ENCODE measurements around the gene SLC2A1. TPM values are rescaled to one million over a fixed set of nuclear protein-coding genes. Genes with fewer than 3 reads are reported as not detected.

Gene SLC2A1
- total RNA-seq, 1 donor from 2014 or later = 192 TPM

GRCh38 chr1:42891465-42892138, 67.1 kb downstream of the SLC2A1 start:
- H3K27ac Mint-ChIP-seq = no peak overlapping the region
- TF ChIP-seq, protein P1, sequence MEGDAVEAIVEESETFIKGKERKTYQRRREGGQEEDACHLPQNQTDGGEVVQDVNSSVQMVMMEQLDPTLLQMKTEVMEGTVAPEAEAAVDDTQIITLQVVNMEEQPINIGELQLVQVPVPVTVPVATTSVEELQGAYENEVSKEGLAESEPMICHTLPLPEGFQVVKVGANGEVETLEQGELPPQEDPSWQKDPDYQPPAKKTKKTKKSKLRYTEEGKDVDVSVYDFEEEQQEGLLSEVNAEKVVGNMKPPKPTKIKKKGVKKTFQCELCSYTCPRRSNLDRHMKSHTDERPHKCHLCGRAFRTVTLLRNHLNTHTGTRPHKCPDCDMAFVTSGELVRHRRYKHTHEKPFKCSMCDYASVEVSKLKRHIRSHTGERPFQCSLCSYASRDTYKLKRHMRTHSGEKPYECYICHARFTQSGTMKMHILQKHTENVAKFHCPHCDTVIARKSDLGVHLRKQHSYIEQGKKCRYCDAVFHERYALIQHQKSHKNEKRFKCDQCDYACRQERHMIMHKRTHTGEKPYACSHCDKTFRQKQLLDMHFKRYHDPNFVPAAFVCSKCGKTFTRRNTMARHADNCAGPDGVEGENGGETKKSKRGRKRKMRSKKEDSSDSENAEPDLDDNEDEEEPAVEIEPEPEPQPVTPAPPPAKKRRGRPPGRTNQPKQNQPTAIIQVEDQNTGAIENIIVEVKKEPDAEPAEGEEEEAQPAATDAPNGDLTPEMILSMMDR (conservative IDR thresholded peaks at IDR 0.05) = no peak
- no peak overlapping the region for H3K4me3 Mint-ChIP-seq
- H3K36me3 Mint-ChIP-seq = no peaks in the 10 kb centered on the region
- peaks cover 4% of the 10 kb centered on the region for H3K27me3 Mint-ChIP-seq
- no peak for DNase-seq (ENCODE audit: extremely low spot score, unreplicated experiment)
- H3K9me3 Mint-ChIP-seq = no peaks in the 10 kb centered on the region
- no peaks in the 10 kb centered on the region for H3K4me1 Mint-ChIP-seq (ENCODE audit: unreplicated experiment)

DNA sequence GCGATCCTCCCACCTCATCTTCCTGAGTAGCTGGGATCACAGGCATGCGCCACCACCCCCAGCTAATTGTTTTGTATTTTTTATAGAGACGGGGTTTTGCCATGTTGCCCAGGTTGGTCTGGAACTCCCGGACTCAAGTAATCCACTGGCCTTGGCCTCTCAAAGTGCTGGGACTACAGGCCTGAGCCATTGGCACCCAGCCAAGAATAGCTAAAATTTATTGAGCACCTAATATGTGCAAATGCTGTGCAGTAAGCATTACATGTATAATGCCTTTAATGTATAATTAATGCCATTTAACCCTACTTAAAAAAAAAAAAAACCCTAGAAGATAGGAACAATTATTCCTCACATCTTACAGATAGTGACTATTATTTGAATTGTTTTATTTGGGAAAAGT, 69.4 kb downstream of the SLC2A1 start:
- TF ChIP-seq, protein P1 (conservative IDR thresholded peaks at IDR 0.05) = no peak
- Mint-ChIP-seq H3K4me1 (ENCODE audit: unreplicated experiment) (no peaks in the 10 kb centered on the region), H3K27me3 (no peaks in the 10 kb centered on the region), H3K4me3 (no peak overlapping the region), H3K27ac (no peak overlapping the region), H3K9me3 (no peaks in the 10 kb centered on the region), H3K36me3 (no peaks in the 10 kb centered on the region)
- DNase-seq (ENCODE audit: extremely low spot score, unreplicated experiment) = no peak

DNA sequence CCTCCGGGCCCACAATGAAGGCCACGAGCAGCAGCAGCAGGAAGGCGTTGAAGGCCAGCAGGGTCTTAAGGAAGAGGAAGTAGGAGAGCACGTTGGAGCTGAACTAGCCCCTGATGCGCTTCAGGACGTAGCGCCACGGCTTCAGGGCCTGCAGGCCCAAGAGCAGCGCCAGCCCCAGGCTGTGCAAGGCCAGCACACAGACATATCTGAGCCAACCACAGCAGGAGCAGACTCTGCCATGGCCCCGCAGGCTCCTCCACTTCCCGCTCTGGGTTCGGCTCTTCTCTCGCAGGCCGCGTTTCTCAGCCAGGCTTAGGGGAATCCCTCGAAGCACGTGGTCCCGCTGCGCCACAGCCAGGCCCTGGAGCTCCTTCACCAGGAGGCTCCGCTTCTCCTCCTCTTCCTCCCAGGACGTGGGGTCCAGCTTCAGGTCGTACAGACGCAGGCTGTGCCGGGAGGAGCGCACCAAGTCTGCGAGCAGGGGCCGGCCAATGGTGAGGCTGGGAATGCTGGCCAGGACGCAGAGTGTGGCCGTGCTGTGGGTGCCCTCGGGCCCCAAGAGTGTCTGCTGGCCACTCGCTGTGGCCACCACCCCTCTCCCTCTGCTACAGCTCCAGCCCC, 70.5 kb downstream of the SLC2A1 start:
- no peak overlapping the region for H3K4me3 Mint-ChIP-seq
- H3K27me3 Mint-ChIP-seq = no peaks in the 10 kb centered on the region
- TF ChIP-seq, protein P1 (conservative IDR thresholded peaks at IDR 0.05) = no peak
- no peaks in the 10 kb centered on the region for H3K36me3 Mint-ChIP-seq
- H3K27ac Mint-ChIP-seq = no peak overlapping the region
- H3K9me3 Mint-ChIP-seq = no peaks in the 10 kb centered on the region
- DNase-seq (ENCODE audit: extremely low spot score, unreplicated experiment) = no peak
- H3K4me1 Mint-ChIP-seq (ENCODE audit: unreplicated experiment) = no peaks in the 10 kb centered on the region

GRCh38 chr1:42887366-42887765, 71.3 kb downstream of the SLC2A1 start:
- no peaks in the 10 kb centered on the region for H3K9me3 Mint-ChIP-seq
- no peak overlapping the region for H3K4me3 Mint-ChIP-seq
- DNase-seq (ENCODE audit: extremely low spot score, unreplicated experiment) = no peak
- TF ChIP-seq, protein P1 (conservative IDR thresholded peaks at IDR 0.05) = no peak
- no peaks in the 10 kb centered on the region for H3K4me1 Mint-ChIP-seq (ENCODE audit: unreplicated experiment)
- H3K27ac Mint-ChIP-seq = no peak overlapping the region
- no peaks in the 10 kb centered on the region for H3K36me3 Mint-ChIP-seq
- no peaks in the 10 kb centered on the region for H3K27me3 Mint-ChIP-seq

GRCh38 chr1:42886800-42887199, 71.9 kb downstream of the SLC2A1 start:
- H3K27me3 Mint-ChIP-seq = no peaks in the 10 kb centered on the region
- H3K9me3 Mint-ChIP-seq = no peaks in the 10 kb centered on the region
- H3K36me3 Mint-ChIP-seq = no peaks in the 10 kb centered on the region
- DNase-seq (ENCODE audit: extremely low spot score, unreplicated experiment) = no peak
- TF ChIP-seq, protein P1 (conservative IDR thresholded peaks at IDR 0.05) = no peak
- H3K4me3 Mint-ChIP-seq = no peak overlapping the region
- no peak overlapping the region for H3K27ac Mint-ChIP-seq
- no peaks in the 10 kb centered on the region for H3K4me1 Mint-ChIP-seq (ENCODE audit: unreplicated experiment)
